Subcutaneous adipose tissue (tissue), 4 donors: ENCODE results near the gene SELENOK. TPM values are rescaled to one million over a fixed set of nuclear protein-coding genes. Genes with fewer than 3 reads are reported as not detected.

Experiments
- total RNA-seq, 4 donors: library from RNA; depleted of rRNA; stranded (reverse); fragments of >200 nt; gene quantifications; one replicate each; pipeline ENCODE4 v1.1.0, GENCODE V29; 2016
- TF ChIP-seq, protein P1 (sequence below): fragments of 450-650 bp; IDR thresholded peaks from one replicate; pipeline ENCODE4 v1.5.1; 2016; ENCODE audit warnings: low read depth, mild to moderate bottlenecking, control low read depth, antibody characterized with exemption, moderate library complexity

SELENOK gene
- total RNA-seq, 4 donors from 2014 or later: 34.7 to 101 (median 50.8) TPM

DNA sequence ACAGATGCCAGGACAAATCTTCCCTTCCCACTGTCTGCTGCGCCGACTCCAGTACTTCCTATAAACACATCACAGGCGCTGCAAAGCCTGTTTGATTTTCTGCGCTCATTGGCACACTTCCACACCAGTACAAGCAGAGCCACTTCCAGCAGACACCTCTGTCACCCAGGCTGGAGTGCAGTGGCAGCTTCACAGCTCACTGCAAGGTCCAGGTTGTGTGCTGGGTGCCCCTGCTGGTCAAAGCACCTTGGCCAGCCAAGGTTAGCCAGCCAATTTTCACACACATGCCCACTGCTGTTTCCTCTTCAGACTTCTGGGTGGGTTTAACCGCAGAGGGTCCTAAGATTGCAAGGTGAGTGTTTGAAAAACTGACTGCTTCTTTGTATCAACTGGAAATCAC, 50.4 kb downstream of the SELENOK start:
- TF ChIP-seq, protein P1, sequence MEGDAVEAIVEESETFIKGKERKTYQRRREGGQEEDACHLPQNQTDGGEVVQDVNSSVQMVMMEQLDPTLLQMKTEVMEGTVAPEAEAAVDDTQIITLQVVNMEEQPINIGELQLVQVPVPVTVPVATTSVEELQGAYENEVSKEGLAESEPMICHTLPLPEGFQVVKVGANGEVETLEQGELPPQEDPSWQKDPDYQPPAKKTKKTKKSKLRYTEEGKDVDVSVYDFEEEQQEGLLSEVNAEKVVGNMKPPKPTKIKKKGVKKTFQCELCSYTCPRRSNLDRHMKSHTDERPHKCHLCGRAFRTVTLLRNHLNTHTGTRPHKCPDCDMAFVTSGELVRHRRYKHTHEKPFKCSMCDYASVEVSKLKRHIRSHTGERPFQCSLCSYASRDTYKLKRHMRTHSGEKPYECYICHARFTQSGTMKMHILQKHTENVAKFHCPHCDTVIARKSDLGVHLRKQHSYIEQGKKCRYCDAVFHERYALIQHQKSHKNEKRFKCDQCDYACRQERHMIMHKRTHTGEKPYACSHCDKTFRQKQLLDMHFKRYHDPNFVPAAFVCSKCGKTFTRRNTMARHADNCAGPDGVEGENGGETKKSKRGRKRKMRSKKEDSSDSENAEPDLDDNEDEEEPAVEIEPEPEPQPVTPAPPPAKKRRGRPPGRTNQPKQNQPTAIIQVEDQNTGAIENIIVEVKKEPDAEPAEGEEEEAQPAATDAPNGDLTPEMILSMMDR: no peak

DNA sequence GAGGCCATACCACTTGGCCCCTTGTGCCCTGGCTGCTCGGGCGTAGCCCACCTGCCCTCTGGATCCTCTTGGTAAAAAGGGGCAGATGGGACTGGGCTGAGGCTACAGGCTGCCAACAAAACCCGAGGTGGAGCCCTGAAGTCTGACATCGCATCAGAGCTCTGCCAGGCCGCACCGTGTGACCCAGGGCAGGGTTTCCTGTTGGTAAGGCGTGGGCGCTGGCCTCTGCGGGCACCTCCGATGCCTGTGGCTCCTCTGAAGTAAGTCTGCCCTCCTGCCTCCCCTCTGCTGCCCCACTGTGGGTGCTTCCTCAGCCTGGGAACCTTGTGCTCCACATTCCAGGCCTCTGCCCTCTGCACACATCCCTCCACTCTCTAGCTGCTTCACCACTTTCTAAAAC, 54.3 kb downstream of the SELENOK start:
- TF ChIP-seq, protein P1: no peak

DNA sequence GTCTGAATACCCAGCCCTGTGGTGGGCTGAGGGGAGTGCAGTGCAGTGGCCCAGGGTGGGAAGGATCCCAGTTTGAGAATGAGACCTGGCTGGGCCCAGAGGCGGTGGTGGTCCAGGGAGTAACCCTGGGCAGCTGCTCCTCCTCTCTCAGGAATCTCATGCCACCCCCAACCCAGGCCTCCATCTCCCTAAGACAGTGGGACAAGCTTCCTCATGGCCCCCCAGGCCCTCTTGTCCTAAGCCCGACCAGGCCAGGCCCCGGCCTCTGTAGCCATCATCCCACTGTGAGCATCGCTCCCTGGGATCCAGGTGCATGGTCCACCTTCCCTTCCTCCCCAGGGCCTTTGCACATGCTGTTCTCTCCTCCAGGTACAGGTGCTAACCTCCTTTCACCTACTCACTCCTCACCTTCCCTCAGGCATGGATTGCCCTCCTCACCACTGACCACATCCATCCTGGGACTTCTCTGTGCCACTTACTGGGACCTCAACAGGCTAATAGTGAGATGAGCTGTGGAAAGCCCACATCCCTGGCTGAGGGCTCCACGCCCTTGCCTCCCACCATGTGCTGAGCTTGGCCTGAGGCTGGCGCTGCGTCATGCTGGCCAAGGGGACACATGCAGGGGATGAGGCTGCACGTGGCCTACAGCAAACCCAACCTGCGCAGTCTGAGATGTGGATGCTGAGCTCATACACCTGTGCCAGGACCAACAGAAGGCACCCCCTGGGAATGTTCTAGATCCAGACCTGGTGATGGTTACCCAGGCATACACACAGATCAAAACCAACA, 55.4 kb downstream of the SELENOK start:
- TF ChIP-seq, protein P1: no peak

DNA sequence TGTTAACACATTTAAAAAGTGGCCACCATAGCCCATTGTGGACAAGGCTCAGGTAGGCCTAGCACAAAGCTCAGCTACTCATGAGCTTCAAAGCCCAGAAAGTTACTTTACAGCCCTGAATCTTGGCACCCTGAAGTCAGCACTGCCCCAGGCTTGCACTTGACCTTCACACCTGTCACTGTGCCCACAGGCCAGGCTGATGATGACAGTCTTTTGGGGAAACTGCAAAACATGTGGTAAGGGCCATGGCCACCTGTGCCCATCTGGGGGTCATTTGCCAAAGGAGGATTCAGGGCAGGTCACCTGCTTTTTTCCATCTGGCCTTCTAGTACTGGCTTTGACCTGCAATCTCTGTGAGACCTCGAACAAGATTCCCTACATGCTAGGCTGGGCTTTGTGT, 56.4 kb downstream of the SELENOK start:
- TF ChIP-seq, protein P1: no peak

DNA sequence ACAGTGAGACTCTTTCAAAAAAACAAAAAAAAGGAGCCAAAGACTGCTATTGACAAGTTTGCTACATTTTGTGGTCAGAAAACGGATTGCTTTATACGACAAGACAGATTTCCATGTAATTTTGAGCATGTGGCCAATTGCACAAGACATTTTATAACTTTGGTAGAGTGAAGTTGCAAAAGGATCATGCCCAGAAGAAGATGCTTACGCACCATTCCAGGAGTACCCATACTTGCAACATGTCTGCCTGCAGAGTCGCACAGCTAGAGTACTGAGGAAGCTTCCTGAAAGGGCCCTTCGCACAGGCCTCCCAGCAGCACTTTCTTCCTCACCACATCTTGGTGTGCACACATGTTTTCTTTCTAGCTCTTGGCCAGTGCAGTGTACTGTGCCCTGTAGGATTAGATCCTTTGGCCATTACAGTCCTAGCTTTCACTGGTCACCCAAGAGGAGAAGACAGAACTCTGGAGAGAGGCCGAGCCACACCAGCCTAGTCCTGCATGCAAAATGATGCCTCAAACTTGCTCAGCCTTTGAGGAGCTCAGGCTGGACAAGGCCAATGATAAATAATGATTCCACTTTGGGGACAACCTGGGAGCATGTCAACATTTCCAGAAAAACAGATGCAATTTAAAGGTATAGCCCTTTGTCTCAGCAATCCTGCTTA, 57.1 kb downstream of the SELENOK start:
- TF ChIP-seq, protein P1: no peak

Other genes starting within 250 kb of the SELENOK start
- gene CHDH, start 45.4 kb downstream of the SELENOK start, total RNA-seq: 1 to 10 TPM in 1 of 4 donors, under 1 TPM in 3; 0.19 to 2.2 (median 0.66) TPM
- gene IL17RB, start 45.3 kb downstream of the SELENOK start, total RNA-seq: 1 to 10 TPM in 2 of 4 donors, under 1 TPM in 1, not detected in 1; 0.49 to 1.4 (median 1.1) TPM
- 10 to 100 TPM; 11.7 to 28.9 (median 25.0) TPM for gene ACTR8, start 9.7 kb downstream of the SELENOK start, total RNA-seq
- 1 to 10 TPM in 3 of 4 donors, under 1 TPM in 1; 0.94 to 3.6 (median 2.1) TPM for gene CACNA2D3, start 230.7 kb upstream of the SELENOK start, total RNA-seq